HL-60 (cell line): ENCODE data around the gene NOS3.
"Not testable (repeated sequence)": the region's sequence is repeated elsewhere in the genome, so short reads cannot be mapped to it uniquely, and the experiment has no call there.

Experiments
- DNase-seq, 2 experiments: peaks; one replicate each; pipeline ENCODE4 v3.0.0-alpha.2; 2010 to 2020; ENCODE audit warnings: low read depth in 1 of 2, low spot score in 1 of 2
- H3K27ac ChIP-seq: fragments of 250-450 bp; sonication (Bioruptor Pico); replicated peaks from 2 replicates; pipeline ENCODE4 v1.5.1; 2020; ENCODE audit warnings: mild to moderate bottlenecking, moderate library complexity
- H3K27me3 ChIP-seq: fragments of 250-450 bp; sonication (Bioruptor Pico); 2 replicates; pipeline ENCODE4 v1.5.1; 2021; ENCODE audit warnings: mild to moderate bottlenecking, moderate library complexity; ENCODE audit not compliant: insufficient read depth, poor library complexity, severe bottlenecking
- H3K4me3 ChIP-seq: replicated peaks from 2 replicates; pipeline ENCODE4 v1.5.1; 2011; ENCODE audit warnings: mild to moderate bottlenecking, control low read depth, low read length; ENCODE audit not compliant: insufficient read depth
- CTCF ChIP-seq: IDR thresholded peaks from one replicate; pipeline ENCODE4 v1.5.1; 2011; ENCODE audit warnings: low read length, control low read depth, inconsistent platforms; ENCODE audit not compliant: insufficient read depth
- GABPA ChIP-seq: IDR thresholded peaks from 2 replicates; pipeline ENCODE4 v1.6.1; 2012; ENCODE audit warnings: low read depth
- POLR2AphosphoS5 ChIP-seq: IDR thresholded peaks from 2 replicates; pipeline ENCODE4 v1.6.1; 2012; ENCODE audit warnings: low read depth
- REST ChIP-seq: IDR thresholded peaks from 2 replicates; pipeline ENCODE4 v1.6.1; 2012; ENCODE audit warnings: low read depth; ENCODE audit not compliant: insufficient replicate concordance
- SPI1 ChIP-seq: IDR thresholded peaks from 2 replicates; pipeline ENCODE4 v1.6.1; 2012; ENCODE audit warnings: low read depth, mild to moderate bottlenecking, borderline replicate concordance

Gene NOS3

GRCh38 chr7:151010307-151011096 lies 19.7 kb downstream of the NOS3 start:
- H3K27ac ChIP-seq: no peak overlapping the region
- peaks cover 6% of the 10 kb centered on the region for H3K27me3 ChIP-seq
- no peak for DNase-seq
- no peak for TF ChIP-seq SPI1
- TF ChIP-seq GABPA: no peak
- TF ChIP-seq POLR2AphosphoS5: no peak
- TF ChIP-seq REST: no peak
- no peak for TF ChIP-seq CTCF
- no peak overlapping the region for H3K4me3 ChIP-seq

GRCh38 chr7:151011097-151011409 lies 20.2 kb downstream of the NOS3 start:
- peaks cover 6% of the 10 kb centered on the region for H3K27me3 ChIP-seq
- no peak for TF ChIP-seq CTCF
- no peak for TF ChIP-seq GABPA
- no peak for TF ChIP-seq POLR2AphosphoS5
- TF ChIP-seq REST: no peak
- no peak for TF ChIP-seq SPI1
- no peak for DNase-seq
- H3K27ac ChIP-seq: no peak overlapping the region
- H3K4me3 ChIP-seq: no peak overlapping the region

GRCh38 chr7:151011616-151012015 lies 20.8 kb downstream of the NOS3 start:
- not testable (repeated sequence) for DNase-seq, H3K27me3 ChIP-seq, H3K27ac ChIP-seq, H3K4me3 ChIP-seq

GRCh38 chr7:151012031-151012692 lies 21.3 kb downstream of the NOS3 start:
- H3K4me3 ChIP-seq: no peak overlapping the region
- peaks cover 6% of the 10 kb centered on the region for H3K27me3 ChIP-seq
- TF ChIP-seq CTCF: no peak
- TF ChIP-seq POLR2AphosphoS5: no peak
- TF ChIP-seq SPI1: no peak
- no peak overlapping the region for H3K27ac ChIP-seq
- DNase-seq: no peak
